Stimulated activated CD4-positive, alpha-beta T cell treated with anti-CD3 and anti-CD28 coated beads, Interleukin-12 subunit alpha, Interleukin-12 subunit beta, amount 100 ng/mL, for 4 hours (primary cell): Measurements from ENCODE around the gene HS6ST3.
"Not testable (repeated sequence)": the region's sequence is repeated elsewhere in the genome, so short reads cannot be mapped to it uniquely, and the experiment has no call there.

Source experiments
- DNase-seq: peaks from one replicate; pipeline ENCODE4 v3.0.0-alpha.2; 2020

Gene HS6ST3

GRCh38 chr13:96762876-96763275 is 673.0 kb downstream of the HS6ST3 start:
- DNase-seq, result no peak

GRCh38 chr13:96766306-96766705 is 676.4 kb downstream of the HS6ST3 start:
- no peak for DNase-seq

- DNase-seq, result no peak
Measured at GRCh38 chr13:96768524-96768923, 678.6 kb downstream of the HS6ST3 start.

DNA sequence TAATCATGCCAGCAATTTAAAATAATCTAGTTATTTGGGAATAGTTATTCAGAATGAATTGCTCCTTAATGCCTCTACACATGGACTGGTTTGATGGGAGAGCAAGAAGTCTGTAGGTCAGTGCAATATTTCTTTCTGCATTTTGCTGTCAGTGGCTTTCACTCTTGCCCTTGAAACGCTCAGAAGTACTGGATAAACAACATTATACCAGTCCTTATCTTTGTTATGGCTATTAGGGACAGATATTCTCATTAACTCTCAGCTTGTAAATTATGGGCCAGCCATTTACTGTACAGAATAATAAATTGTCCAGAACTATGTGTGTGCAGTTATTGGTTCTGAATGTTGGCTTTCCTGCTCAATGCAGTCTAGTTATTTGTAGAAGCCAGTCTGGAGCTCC is 680.0 kb downstream of the HS6ST3 start:
- no peak for DNase-seq

DNA sequence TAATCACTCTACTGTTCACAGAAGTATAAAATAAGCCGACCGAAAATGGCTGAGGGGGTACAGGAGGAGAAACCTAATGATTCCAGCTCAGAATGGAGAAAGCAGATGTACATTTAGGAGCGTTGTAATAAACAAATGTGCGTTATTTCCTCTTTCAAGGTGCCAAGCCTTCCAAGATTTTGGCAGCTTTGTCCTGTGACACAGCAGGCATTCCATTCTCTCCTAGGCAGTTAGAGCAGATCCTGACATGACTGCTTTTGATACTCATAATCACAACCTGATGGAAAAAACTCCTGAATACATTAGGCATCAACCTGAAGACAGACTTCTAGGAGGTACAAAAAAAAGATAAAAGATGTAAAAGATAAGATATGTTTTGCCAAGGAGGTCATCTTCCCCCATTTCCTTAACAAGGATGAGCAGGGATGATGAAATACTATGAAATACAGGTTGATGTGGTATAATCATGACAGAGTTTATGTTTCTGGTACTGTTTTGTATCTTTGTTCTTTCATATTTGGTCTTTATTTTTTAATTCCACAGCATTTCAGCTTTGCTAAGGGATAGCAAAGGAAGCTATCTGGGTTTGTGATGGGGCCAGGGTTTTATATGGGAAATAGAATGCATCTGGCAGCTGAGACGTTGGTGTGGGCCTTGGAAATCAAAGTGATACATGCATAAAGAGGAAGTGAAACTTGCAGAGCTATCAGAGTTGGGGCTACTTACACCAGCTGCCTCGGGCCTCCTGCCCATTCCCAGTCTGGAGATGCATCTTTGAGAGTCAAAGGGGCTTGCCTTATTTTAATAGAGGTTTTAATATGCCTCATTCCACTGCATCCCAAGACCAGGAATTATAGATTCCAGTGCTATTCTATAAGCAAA is 681.8 kb downstream of the HS6ST3 start:
- no peak for DNase-seq

GRCh38 chr13:96772426-96772825 is 682.5 kb downstream of the HS6ST3 start:
- DNase-seq, result no peak

- DNase-seq, result not testable (repeated sequence)
Measured at GRCh38 chr13:96778302-96778701, 688.4 kb downstream of the HS6ST3 start.

DNA sequence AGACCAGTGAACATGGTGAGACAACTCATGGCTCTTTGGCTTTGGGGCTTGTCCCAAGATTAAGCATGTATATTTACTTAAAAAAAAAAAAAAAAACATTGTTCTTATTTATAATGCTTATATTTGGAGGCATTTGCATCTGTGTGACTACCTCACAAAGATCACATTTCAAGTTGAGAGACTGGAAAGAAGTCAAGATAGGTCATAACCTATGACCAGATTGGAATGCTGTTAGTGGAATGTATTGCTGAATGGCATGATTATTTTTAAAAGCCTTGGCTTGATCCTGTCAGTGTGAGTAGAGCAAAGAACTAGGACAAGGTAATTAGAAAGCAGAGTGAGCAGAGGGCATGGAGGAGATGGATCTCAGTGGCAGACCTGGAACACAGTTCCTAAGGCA is 689.8 kb downstream of the HS6ST3 start:
- DNase-seq, result no peak

GRCh38 chr13:96780105-96780504 is 690.2 kb downstream of the HS6ST3 start:
- no peak for DNase-seq

DNA sequence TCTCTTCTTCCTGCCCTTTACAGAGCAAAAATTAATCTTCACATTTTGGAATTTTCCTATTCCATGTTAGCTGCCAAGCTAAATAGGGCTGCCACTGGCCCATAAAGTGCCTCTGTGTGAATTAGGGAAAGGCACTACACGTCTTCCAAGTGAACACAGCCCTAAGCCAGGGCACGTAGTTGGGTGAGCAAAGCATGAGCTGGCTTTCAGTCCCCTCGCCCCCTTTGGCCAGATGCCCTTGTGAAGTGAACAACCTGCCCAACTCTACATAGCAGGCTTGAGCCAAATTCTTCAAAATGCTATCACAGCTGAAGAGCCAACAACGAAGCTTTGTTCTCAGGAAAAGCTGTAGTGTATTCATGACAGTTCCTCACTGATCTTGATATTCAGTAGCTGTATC is 691.2 kb downstream of the HS6ST3 start:
- no peak for DNase-seq

GRCh38 chr13:96782186-96782585 is 692.3 kb downstream of the HS6ST3 start:
- no peak for DNase-seq

GRCh38 chr13:96783057-96783456 is 693.1 kb downstream of the HS6ST3 start:
- no peak for DNase-seq

- DNase-seq, result no peak
Measured at GRCh38 chr13:96783511-96783910, 693.6 kb downstream of the HS6ST3 start.

DNA sequence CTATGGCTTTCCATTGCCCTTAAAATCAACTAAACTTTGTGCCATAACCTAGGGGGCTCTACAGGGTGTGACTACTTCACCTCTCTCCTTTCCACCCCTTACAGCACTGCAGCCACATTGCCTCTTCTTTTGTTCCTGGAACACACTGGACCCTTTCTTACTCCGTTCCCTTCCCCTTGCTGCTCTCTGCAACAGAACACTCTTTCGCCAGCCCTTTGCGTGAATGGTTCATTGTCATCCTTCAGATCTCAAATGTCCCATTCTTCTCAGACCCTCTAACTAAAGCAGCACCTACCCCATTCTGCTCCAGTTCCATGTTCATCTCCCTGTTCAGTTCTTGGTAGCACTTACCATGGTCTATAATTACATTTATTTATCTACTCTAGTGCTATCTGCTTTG is 696.1 kb downstream of the HS6ST3 start:
- DNase-seq, result no peak

DNA sequence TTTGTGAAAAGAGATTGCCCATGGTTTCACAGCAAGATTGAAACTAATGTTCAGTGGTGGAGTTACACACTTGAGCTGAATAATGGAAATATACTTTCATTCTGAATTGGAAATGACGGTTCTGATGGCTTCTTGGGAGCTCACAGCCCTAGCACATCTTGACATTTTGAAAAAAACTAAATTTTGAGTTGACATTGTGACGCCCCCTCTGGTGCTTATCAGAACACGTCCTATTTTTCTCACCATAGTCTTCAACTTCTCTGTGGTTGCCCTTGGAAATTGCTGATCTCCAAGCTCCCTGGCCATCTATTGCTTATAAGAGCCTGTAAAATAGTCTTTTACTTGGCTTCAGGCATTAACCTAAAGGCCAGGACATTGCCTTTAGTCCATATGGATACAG is 702.3 kb downstream of the HS6ST3 start:
- no peak for DNase-seq

GRCh38 chr13:96792736-96793403 is 703.0 kb downstream of the HS6ST3 start:
- no peak for DNase-seq

DNA sequence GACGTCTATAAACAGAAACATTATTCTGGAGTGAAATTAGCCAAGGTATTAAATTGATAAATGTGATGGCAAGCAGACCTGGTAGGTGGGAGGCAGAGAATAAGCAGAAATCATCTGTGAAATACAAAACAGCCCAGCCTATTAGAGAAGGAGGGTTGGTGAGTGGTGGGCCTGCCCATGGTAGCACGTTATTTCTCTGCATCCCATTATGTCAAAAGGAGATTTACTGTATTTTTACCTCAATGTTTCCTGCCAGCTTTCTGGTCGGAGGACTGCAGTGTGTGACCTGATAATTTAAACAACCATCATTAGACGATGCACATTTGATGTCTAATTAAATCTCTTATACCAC is 703.5 kb downstream of the HS6ST3 start:
- no peak for DNase-seq

DNA sequence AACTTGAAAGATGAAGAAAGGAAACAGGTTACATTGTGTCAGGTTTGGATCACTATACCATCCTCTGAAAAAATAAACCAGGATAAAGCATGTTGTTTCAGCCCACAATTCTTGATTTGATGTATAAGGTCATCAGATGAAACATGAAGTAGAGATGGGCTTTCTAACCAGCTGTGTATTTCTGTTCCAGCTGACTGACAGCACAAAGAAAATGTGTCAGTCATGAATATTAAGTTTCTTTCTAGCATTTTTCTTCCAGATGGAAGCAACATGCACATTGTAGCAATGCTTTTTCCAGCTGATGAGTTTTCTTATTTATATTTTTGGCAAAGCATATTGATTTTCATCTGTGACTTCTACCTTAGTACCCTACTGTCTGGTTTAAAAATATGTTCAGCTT is 704.8 kb downstream of the HS6ST3 start:
- DNase-seq, result no peak

DNA sequence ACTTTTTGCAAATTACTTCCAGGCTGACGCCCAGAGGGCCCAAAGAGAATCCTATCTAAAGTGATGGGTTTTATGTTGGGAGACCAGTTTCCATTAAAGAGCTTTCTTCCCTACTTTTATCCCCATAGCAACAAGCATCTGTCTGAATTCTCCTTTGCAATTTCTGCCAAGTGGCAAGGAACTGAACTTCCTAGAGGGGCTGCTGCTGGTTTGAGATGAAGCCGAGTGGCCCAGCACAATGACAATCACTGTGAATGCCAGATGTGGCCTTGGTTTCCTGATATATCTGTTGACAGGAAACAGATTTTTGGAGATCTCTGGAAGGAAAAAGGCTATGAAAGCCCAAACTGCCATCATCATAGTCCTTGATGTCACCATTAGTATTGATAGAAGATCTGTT is 705.8 kb downstream of the HS6ST3 start:
- no peak for DNase-seq

- no peak for DNase-seq
Measured at GRCh38 chr13:96796091-96796633, 706.3 kb downstream of the HS6ST3 start.

DNA sequence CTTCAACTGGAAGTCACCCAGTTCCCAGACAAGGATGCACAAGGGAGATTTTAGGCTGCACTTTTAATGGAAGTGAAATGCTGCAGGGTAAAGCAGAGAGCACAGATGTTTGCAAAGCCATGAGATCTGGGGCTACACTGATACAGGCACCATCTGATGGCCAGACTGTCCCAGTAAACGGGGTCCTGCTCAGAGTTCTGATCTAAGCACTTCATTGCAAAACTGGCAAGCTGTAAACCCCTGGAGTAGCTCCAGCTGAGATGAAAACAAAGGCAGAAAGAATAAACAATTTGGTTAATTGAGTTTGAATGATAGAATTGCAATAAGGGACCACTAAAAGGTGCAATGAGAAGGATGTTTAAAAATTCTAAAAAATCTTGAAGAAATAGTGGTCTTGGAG is 707.2 kb downstream of the HS6ST3 start:
- DNase-seq, result no peak

GRCh38 chr13:96803456-96804100 is 713.7 kb downstream of the HS6ST3 start:
- no peak for DNase-seq

GRCh38 chr13:96804174-96804573 is 714.3 kb downstream of the HS6ST3 start:
- DNase-seq, result no peak

DNA sequence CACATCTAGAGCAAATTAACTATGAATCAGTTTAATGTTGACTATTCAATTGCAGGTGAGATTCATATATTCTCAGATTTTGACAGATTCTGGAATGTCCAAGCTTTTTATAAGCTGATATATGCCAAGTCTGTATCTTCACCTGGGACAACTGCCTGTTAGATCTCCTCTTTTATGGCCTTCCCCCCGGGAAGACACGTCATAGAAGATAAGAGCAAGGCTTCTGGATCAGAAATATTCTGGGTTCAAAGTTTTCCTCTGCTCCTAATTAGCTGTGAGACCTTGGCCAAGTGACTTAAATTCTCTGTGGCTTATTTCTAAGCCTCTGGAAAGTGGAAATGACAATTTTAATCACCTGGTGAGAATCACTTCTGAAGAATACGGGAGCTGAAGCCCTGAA is 716.8 kb downstream of the HS6ST3 start:
- no peak for DNase-seq
